Spleen (tissue), 11 donors: ENCODE results near the gene CCDC13. TPM values are rescaled to one million over a fixed set of nuclear protein-coding genes. Genes with fewer than 3 reads are reported as not detected.

Experiments
- DNase-seq: peaks from one replicate; pipeline ENCODE4 v3.0.0-alpha.2; 2020
- H3K27ac ChIP-seq, 8 donors: fragments of 200-600 bp; sonication (generic) in 7 of 8; 1 replicate in 4 of 8; 2 replicates in 4 of 8; pipeline versions ENCODE4 v1.5.0 to v1.8.0; 2016 to 2021; ENCODE audit warnings: inconsistent platforms in 4 of 8, mild to moderate bottlenecking in 4 of 8, moderate library complexity in 1 of 8
- H3K27me3 ChIP-seq, 7 donors: fragments of 200-600 bp; sonication (generic) in 6 of 7; replicated peaks in 1 of 7; 1 replicate in 4 of 7; 2 replicates in 3 of 7; pipeline versions ENCODE4 v1.5.0 to v1.8.0; 2016 to 2021; ENCODE audit warnings: inconsistent platforms in 3 of 7, mild to moderate bottlenecking in 1 of 7
- H3K36me3 ChIP-seq, 6 donors: fragments of 200-600 bp; sonication (generic) in 5 of 6; 1 replicate in 4 of 6; 2 replicates in 2 of 6; pipeline versions ENCODE4 v1.5.0 to v1.8.0; 2016 to 2021; ENCODE audit warnings: inconsistent platforms in 2 of 6
- H3K4me1 ChIP-seq, 6 donors: fragments of 200-600 bp; sonication (generic) in 5 of 6; 1 replicate in 3 of 6; 2 replicates in 3 of 6; pipeline versions ENCODE4 v1.5.0 to v1.8.0; 2016 to 2021; ENCODE audit warnings: inconsistent platforms in 3 of 6
- H3K4me3 ChIP-seq, 8 donors: fragments of 200-600 bp; sonication (generic) in 7 of 8; 1 replicate in 4 of 8; 2 replicates in 4 of 8; pipeline versions ENCODE4 v1.5.0 to v1.8.0; 2016 to 2021; ENCODE audit warnings: inconsistent platforms in 4 of 8, mild to moderate bottlenecking in 4 of 8, moderate library complexity in 2 of 8
- H3K9me3 ChIP-seq, 8 donors: fragments of 200-600 bp; sonication (generic) in 7 of 8; 1 replicate in 4 of 8; 2 replicates in 4 of 8; pipeline versions ENCODE4 v1.5.0 to v1.8.0; 2016 to 2021; ENCODE audit warnings: inconsistent platforms in 4 of 8
- POLR2A ChIP-seq, 3 donors: fragments of 450-650 bp; IDR thresholded peaks; one replicate each; pipeline ENCODE4 v1.5.1; 2017; ENCODE audit warnings: antibody characterized with exemption in 3 of 3, mild to moderate bottlenecking in 1 of 3
- POLR2AphosphoS5 ChIP-seq, 3 donors: sonication (generic); formaldehyde crosslinking; IDR thresholded peaks; one replicate each; pipeline ENCODE4 v1.5.1; 2017; ENCODE audit warnings: antibody characterized with exemption in 3 of 3
- WGBS, 5 donors: extraction: QIAGEN DNeasy Blood & Tissue Kit in 3 of 5; methylation state at CpG; one replicate each; pipeline versions ENCODE4 v1.1.5 to v1.1.7; 2013 to 2018; 5-methylcytosine and 5-hydroxymethylcytosine counted together
- intact Hi-C: fragments of 100-400 bp; cut with DNase I; formaldehyde crosslinking; loops from one replicate; pipeline ENCODE4 v1.15.0; 2023; ENCODE audit warnings: low total_unique reads
- polyA plus RNA-seq, 3 donors: library from polyadenylated mRNA; stranded (reverse); fragments of 200-250 nt; gene quantifications; one replicate each; pipeline ENCODE4 v1.2.1, GENCODE V29; 2013
- total RNA-seq, 7 donors: library from RNA; depleted of rRNA in 3 of 7; stranded (reverse); fragments of >200 nt in 3 of 7; fragmentation: NEBNext Ultra II Directional in 4 of 7; extraction: Animal tissue kit (Norgen Biotek cat#: 25700) in 4 of 7; gene quantifications; one replicate each; pipeline versions ENCODE4 v1.1.0 to v1.2.1, GENCODE V29; 2016 to 2021
- TF ChIP-seq, protein P1 (sequence below), 11 experiments: fragments of 200-600 bp in 7 of 11; fragments of 450-650 bp in 4 of 11; sonication (generic) in 4 of 11; IDR thresholded peaks in 8 of 11; conservative IDR thresholded peaks in 3 of 11; 1 replicate in 7 of 11; 2 replicates in 4 of 11; pipeline versions ENCODE4 v1.4.0 to v1.8.0; 2016 to 2021; ENCODE audit warnings: antibody characterized with exemption in 11 of 11, inconsistent platforms in 4 of 11, mild to moderate bottlenecking in 1 of 11
- donor health status: healthy with polysubstance abuse.
- donor health status: DM: no; HTN: no; CAD: no; lungs with moderate emphysema.
- donor health status: DM: no; HTN: no; CAD: no.
- donor health status: Bipolar disorder and iron deficiency.
- donor health status: healthy.
- donor health status: DM: no; HTN: no; CAD: no.
- donor health status: DM: yes; HTN: yes; CAD: no.

Gene CCDC13
- total and polyA plus RNA-seq, 10 donors: 0.51 to 3.7 (median 1.0) TPM

DNA sequence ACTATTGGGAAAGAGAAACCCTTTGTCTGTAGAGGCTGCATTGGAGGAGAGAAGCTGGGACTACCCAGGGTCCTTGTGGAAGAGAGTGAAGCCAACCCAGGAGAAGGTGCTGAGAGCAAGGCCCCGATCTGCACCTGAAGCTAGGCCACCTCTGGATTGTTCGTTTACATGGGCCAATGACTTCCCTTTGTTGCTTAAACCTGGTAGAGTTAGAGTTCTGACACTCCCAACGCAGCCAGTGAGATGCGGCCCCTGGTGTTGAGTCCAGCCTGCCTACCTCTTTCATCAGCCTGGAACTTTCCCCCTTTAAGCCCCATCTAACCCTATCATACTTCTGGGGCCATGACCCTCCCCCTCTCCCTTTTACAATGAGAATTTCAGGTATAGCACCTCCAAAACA is 30.8 kb downstream of the CCDC13 start:
- 80 to 92% (median 87%) methylated on average over 4 of the region's 4 CpGs for WGBS, 5 donors
- H3K27me3 ChIP-seq: no peaks in the 10 kb centered on the region
- H3K36me3 ChIP-seq: no peaks in the 10 kb centered on the region
- no peak overlapping the region for H3K27ac ChIP-seq
- no peak overlapping the region for H3K4me3 ChIP-seq
- TF ChIP-seq POLR2A (IDR thresholded peaks at IDR 0.05) (no peak), POLR2AphosphoS5 (IDR thresholded peaks at IDR 0.05) (no peak)
- TF ChIP-seq, protein P1, sequence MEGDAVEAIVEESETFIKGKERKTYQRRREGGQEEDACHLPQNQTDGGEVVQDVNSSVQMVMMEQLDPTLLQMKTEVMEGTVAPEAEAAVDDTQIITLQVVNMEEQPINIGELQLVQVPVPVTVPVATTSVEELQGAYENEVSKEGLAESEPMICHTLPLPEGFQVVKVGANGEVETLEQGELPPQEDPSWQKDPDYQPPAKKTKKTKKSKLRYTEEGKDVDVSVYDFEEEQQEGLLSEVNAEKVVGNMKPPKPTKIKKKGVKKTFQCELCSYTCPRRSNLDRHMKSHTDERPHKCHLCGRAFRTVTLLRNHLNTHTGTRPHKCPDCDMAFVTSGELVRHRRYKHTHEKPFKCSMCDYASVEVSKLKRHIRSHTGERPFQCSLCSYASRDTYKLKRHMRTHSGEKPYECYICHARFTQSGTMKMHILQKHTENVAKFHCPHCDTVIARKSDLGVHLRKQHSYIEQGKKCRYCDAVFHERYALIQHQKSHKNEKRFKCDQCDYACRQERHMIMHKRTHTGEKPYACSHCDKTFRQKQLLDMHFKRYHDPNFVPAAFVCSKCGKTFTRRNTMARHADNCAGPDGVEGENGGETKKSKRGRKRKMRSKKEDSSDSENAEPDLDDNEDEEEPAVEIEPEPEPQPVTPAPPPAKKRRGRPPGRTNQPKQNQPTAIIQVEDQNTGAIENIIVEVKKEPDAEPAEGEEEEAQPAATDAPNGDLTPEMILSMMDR (IDR thresholded peaks at IDR 0.05 in 8 of 11, conservative IDR thresholded peaks at IDR 0.05 in 3 of 11): no peak
- intact Hi-C loops: loop anchor here (10.0 kb wide), 2 partner anchors 87 to 167 kb away; partner anchors contain the start of gene ZBTB47
- H3K4me1 ChIP-seq: peaks cover 0 to 8% (median 3%) of the 10 kb centered on the region in 6 donors
- H3K9me3 ChIP-seq: no peaks in the 10 kb centered on the region
- no peak for DNase-seq

DNA sequence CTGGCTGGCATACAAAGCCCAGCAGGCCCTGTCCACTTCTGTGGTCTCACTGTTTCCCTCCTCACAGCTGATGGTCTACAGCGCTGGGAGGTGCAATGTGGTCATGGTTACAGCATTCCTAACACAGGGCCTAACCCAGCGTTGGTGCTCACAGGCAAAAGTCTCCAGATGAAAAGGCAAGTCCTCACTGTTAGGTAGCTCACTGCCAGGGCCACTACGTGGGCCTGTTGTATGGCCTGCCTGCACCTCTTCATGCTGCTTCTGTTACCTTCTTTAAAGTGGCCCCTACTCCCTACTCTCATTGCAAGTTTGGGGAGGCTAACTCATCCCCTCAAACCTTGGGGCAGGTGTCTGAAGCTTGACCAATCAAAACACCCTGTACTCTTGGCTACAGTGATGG is 31.3 kb downstream of the CCDC13 start:
- intact Hi-C loops: loop anchor here (10.0 kb wide), 2 partner anchors 87 to 167 kb away; partner anchors contain the start of gene ZBTB47
- peaks cover 0 to 6% (median 2%) of the 10 kb centered on the region in 6 donors for H3K4me1 ChIP-seq
- no peak overlapping the region for H3K4me3 ChIP-seq
- no peak for DNase-seq
- no peak for TF ChIP-seq POLR2AphosphoS5 (IDR thresholded peaks at IDR 0.05)
- TF ChIP-seq POLR2A (IDR thresholded peaks at IDR 0.05): no peak
- TF ChIP-seq, protein P1 (IDR thresholded peaks at IDR 0.05 in 8 of 11, conservative IDR thresholded peaks at IDR 0.05 in 3 of 11): no peak
- 82 to 94% (median 90%) methylated on average over 2 to 3 of the region's 3 CpGs for WGBS, 5 donors
- no peak overlapping the region for H3K27ac ChIP-seq
- H3K27me3 ChIP-seq: no peaks in the 10 kb centered on the region
- no peaks in the 10 kb centered on the region for H3K36me3 ChIP-seq
- H3K9me3 ChIP-seq: no peaks in the 10 kb centered on the region

DNA sequence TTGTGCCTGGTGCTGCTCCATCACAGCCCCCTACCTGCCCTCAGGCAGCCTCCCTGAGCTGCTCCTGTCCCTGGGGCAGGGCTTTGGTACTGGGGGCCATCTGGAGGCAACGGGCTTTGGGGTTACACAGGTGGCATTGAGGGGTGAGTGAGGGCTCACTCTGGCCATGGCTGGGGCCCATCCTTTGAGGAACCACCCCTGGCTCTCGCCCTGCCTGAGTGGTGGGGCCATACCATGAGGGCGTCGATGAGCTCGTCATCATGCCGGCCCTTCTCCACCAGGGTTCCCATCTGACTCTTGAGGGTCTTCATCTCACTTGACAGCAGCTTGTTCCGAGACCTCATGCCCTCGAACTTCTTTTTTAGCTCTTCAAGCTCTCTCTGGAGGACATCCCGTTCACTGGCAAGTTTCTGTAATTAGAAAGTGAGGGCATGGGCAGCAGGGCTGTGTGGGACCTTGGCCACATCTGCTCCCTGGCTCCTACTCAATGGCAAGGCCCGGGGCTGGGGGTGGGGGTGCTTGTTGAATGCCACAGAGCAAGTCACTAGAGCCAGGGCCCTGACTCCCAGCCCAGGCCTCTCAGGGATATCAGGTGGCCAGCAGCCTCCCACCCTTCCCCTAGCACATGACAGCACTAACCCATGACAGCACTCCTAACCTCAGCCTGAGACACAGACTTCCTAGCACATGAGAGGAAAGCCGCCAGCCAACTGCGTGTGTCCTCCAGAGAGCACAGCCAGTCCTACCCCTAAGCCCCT is 33.5 kb downstream of the CCDC13 start:
- Histone ChIP-seq H3K27me3 (no peaks in the 10 kb centered on the region), H3K4me1 (peaks cover 0 to 6% (median 2%) of the 10 kb centered on the region in 6 donors), H3K36me3 (no peaks in the 10 kb centered on the region), H3K9me3 (no peaks in the 10 kb centered on the region), H3K4me3 (no peak overlapping the region), H3K27ac (no peak overlapping the region)
- DNase-seq: no peak
- no peak for TF ChIP-seq POLR2AphosphoS5 (IDR thresholded peaks at IDR 0.05)
- intact Hi-C loops: loop anchor here (10.0 kb wide), 2 partner anchors 85 to 165 kb away; partner anchors contain the start of gene ZBTB47
- 81 to 90% (median 90%) methylated on average over 12 of the region's 12 CpGs for WGBS, 5 donors

DNA sequence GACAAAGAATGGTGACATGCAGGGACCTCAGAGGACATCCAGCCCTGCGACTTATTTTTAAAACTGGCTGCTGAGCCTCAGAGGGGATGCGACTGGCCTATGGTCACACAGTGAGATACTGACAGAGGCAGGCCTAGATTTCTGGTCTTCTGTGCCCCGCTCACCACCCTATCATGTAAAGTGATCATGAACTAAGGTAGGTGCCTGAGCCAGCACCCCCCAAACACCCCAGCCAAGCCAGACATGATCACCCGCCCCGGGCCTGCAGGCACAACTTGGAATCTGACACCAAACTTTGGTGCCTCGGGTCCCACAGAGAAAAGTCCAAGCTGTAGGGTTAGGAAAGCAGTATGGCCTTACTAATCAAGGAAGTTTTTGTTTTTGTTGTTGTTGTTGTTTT is 36.5 kb downstream of the CCDC13 start:
- TF ChIP-seq, protein P1 (IDR thresholded peaks at IDR 0.05 in 8 of 11, conservative IDR thresholded peaks at IDR 0.05 in 3 of 11): no peak
- TF ChIP-seq POLR2A (IDR thresholded peaks at IDR 0.05) (no peak), POLR2AphosphoS5 (IDR thresholded peaks at IDR 0.05) (no peak)
- no peaks in the 10 kb centered on the region for H3K4me1 ChIP-seq
- no peaks in the 10 kb centered on the region for H3K9me3 ChIP-seq
- intact Hi-C loops: no loop called here
- no peaks in the 10 kb centered on the region for H3K36me3 ChIP-seq
- H3K27me3 ChIP-seq: no peaks in the 10 kb centered on the region
- no peak for DNase-seq
- WGBS, 5 donors: 83 to 95% (median 93%) methylated on average over 2 to 6 of the region's 6 CpGs
- H3K27ac ChIP-seq: no peak overlapping the region
- no peak overlapping the region for H3K4me3 ChIP-seq
